Panc1 (cell line): ENCODE data around the gene POLR2F. TPM values are rescaled to one million over a fixed set of nuclear protein-coding genes. Genes with fewer than 3 reads are reported as not detected.

ENCODE experiments used
- ATAC-seq: fragments of 200-7000 bp; cut with Tn5 transposase; 2 replicates; pipeline ENCODE4 v1.9.1; 2020; ENCODE audit warnings: mild to moderate bottlenecking, moderate library complexity
- BruUV-seq: library from RNA; stranded (reverse); fragments of 400-500 nt; replicated peaks from 2 replicates; lab custom pipeline; 2021; lab: Mats Ljungman, UMichigan
- CTCF ChIA-PET: fragments of 300-600 bp; sonication (Branson Sonifier 250); formaldehyde crosslinking; loops from one replicate; lab custom pipeline; 2022; ENCODE audit warnings: antibody characterized with exemption; lab: Charles Lee
- POLR2A ChIA-PET: fragments of 300-600 bp; sonication (Branson Sonifier 250); formaldehyde crosslinking; loops from one replicate; lab custom pipeline; 2022; ENCODE audit warnings: antibody characterized with exemption; lab: Charles Lee
- DNase-seq: peaks from one replicate; pipeline ENCODE4 v3.0.0-alpha.2; 2010; ENCODE audit warnings: low read depth, low spot score
- H3K27ac ChIP-seq: 2 replicates; pipeline ENCODE4 v1.5.1; 2011; ENCODE audit warnings: mild to moderate bottlenecking, low read length, inconsistent platforms
- H3K27me3 ChIP-seq: fragments of 200-500 bp; sonication (Bioruptor generic); 2 replicates; pipeline ENCODE4 v1.6.0; 2014; ENCODE audit warnings: low read length, inconsistent platforms; ENCODE audit not compliant: control insufficient read depth, insufficient read depth
- H3K36me3 ChIP-seq: fragments of 200-500 bp; sonication (Bioruptor generic); 2 replicates; pipeline ENCODE4 v1.5.1; 2014; ENCODE audit warnings: inconsistent platforms, mild to moderate bottlenecking, low read length, moderate library complexity; ENCODE audit not compliant: control insufficient read depth, insufficient read depth
- H3K4me1 ChIP-seq: 2 replicates; pipeline ENCODE4 v1.5.1; 2011; ENCODE audit warnings: inconsistent platforms, mild to moderate bottlenecking, low read length, moderate library complexity; ENCODE audit not compliant: control insufficient read depth, insufficient read depth
- H3K4me3 ChIP-seq, 2 experiments: 2 replicates each; pipeline ENCODE4 v1.5.1; 2011 to 2012; ENCODE audit warnings: low read depth in 2 of 2, low read length in 2 of 2, mild to moderate bottlenecking in 2 of 2, inconsistent platforms in 1 of 2, moderate library complexity in 1 of 2
- H3K9me3 ChIP-seq: fragments of 200-500 bp; sonication (Bioruptor generic); 2 replicates; pipeline ENCODE4 v1.5.1; 2014; ENCODE audit warnings: low read depth, mild to moderate bottlenecking, inconsistent platforms, low read length, moderate library complexity; ENCODE audit not compliant: control insufficient read depth, insufficient read depth
- CTCF ChIP-seq: fragments of 450-650 bp; IDR thresholded peaks from 2 replicates; pipeline ENCODE4 v1.5.1; 2017; ENCODE audit warnings: mild to moderate bottlenecking
- POLR2AphosphoS5 ChIP-seq: IDR thresholded peaks from 2 replicates; pipeline ENCODE4 v1.6.1; 2012; ENCODE audit warnings: mild to moderate bottlenecking, low read depth, low read length, moderate library complexity
- REST ChIP-seq, 2 experiments: IDR thresholded peaks; 2 replicates each; pipeline ENCODE4 v1.6.1; 2011 to 2012; ENCODE audit warnings: low read depth in 2 of 2, control low read depth in 1 of 2, low read length in 1 of 2, mild to moderate bottlenecking in 1 of 2, moderate library complexity in 1 of 2; ENCODE audit not compliant: insufficient read depth in 1 of 2
- SIN3A ChIP-seq: IDR thresholded peaks from 2 replicates; pipeline ENCODE4 v1.6.1; 2012; ENCODE audit warnings: low read depth, mild to moderate bottlenecking, low read length, moderate library complexity, borderline replicate concordance; ENCODE audit not compliant: insufficient read depth
- TCF7L2 ChIP-seq: IDR thresholded peaks from 2 replicates; pipeline ENCODE4 v1.6.1; 2011; ENCODE audit warnings: mild to moderate bottlenecking, low read depth, low read length, inconsistent platforms
- in situ Hi-C: cut with HindIII; loops from 2 replicates; pipeline ENCODE4 v1.10.0; 2016; ENCODE audit warnings: low sequenced_read_pairs, low pct_unique_long_range_greater_than_20kb
- intact Hi-C: fragments of 100-400 bp; cut with micrococcal nuclease; formaldehyde crosslinking; loops from one replicate; pipeline ENCODE4 v1.10.0; 2022; ENCODE audit not compliant: unreplicated experiment
- total RNA-seq: library from RNA; stranded (reverse); gene quantifications from one replicate; pipeline ENCODE4 v1.2.1, GENCODE V29; 2021; ENCODE audit not compliant: unreplicated experiment

POLR2F gene
- total RNA-seq, 1 experiment from 2014 or later = 89.7 TPM

GRCh38 chr22:37972527-37972926, 19.0 kb downstream of the POLR2F start:
- Histone ChIP-seq H3K4me1 (no peaks in the 10 kb centered on the region), H3K36me3 (no peaks in the 10 kb centered on the region), H3K27me3 (no peaks in the 10 kb centered on the region), H3K27ac (no peak overlapping the region), H3K4me3 (no peak overlapping the region), H3K9me3 (no peaks in the 10 kb centered on the region)
- no TSS peak for BruUV-seq
- intact Hi-C loops = no loop called here
- DNase-seq (no peak), ATAC-seq (no peak)
- in situ Hi-C loops = no loop called here
- no peak for TF ChIP-seq TCF7L2
- TF ChIP-seq SIN3A = no peak
- no peak for TF ChIP-seq CTCF
- ChIA-PET POLR2A (no interaction called here), CTCF (no interaction called here)

- Histone ChIP-seq H3K4me1 (no peaks in the 10 kb centered on the region), H3K4me3 (no peak overlapping the region), H3K36me3 (no peaks in the 10 kb centered on the region), H3K27me3 (no peaks in the 10 kb centered on the region), H3K9me3 (no peaks in the 10 kb centered on the region), H3K27ac (no peak overlapping the region)
- in situ Hi-C loops = no loop called here
- ATAC-seq = no peak
- no peak for DNase-seq
- TF ChIP-seq SIN3A (no peak), TCF7L2 (no peak), REST (IDR thresholded peaks at IDR 0.05; ENCODE audit: insufficient read depth in 1 of 2, low read depth in 2 of 2, low read length in 1 of 2) (no peak), CTCF (no peak), POLR2AphosphoS5 (no peak)
- BruUV-seq = no TSS peak
- CTCF ChIA-PET = no interaction called here
- intact Hi-C loops = no loop called here
- POLR2A ChIA-PET = interaction anchor here (0.6 kb wide), 1 partner anchor 33 kb away, joined by 7 read pairs; no protein-coding TSS in a partner anchor
Observed at GRCh38 chr22:37973271-37974170, 20.0 kb downstream of the POLR2F start.
